Testis (tissue), 2 donors: Measurements from ENCODE around the gene TRPM2.

ENCODE experiments used
- CTCF ChIP-seq, 3 experiments: fragments of 450-650 bp in 2 of 3; fragments of 200-600 bp in 1 of 3; sonication (generic) in 1 of 3; IDR thresholded peaks; one replicate each; pipeline ENCODE4 v1.5.1; 2016 to 2019; ENCODE audit warnings: antibody characterized with exemption in 3 of 3, mild to moderate bottlenecking in 2 of 3, moderate library complexity in 1 of 3
- POLR2A ChIP-seq: fragments of 450-650 bp; IDR thresholded peaks from one replicate; pipeline ENCODE4 v1.6.1; 2017; ENCODE audit warnings: antibody characterized with exemption, mild to moderate bottlenecking, moderate library complexity

DNA sequence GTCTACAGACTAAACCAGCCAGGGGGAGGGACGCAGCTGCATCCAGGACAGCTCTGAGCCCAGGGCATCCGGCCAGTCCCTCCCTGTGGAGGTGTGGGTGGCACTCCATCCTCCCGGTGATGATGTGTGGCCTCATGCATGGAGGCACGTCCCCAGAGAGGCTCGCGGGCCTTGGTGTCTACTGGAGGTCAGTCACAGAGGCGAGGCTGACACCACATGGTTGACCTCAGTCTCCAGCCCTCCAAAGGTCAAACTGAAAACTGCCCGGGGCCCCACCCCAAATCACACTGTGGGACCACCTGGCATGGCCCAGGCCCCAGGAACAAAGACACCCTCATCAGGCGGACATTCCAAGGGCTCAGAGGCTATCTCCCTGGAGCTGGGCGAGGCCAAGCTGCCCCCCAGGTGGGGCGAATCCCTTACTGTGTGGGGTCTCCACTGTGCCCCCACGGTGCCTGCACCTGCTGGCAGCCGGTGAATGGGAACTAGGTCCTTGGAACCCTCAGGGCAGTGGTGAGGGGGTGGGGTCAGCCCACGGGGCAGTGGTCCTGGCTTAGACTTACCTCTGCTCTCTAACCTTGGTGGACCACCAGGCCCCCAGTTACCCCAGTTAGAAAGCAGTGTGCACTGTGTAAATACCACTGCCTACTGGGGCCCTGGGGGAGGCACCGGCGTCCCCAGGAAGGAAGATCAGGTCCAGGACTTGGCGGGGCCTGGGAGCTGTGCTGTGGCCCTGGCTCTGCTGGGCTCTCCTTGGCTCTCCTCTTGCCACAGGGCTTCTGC, 49.1 kb downstream of the TRPM2 start:
- TF ChIP-seq CTCF (IDR thresholded peaks at IDR 0.05) (no peak), POLR2A (no peak)
